Neural cell (in vitro differentiated cells): ENCODE measurements around the gene RUFY4. TPM values are rescaled to one million over a fixed set of nuclear protein-coding genes. Genes with fewer than 3 reads are reported as not detected.

ENCODE experiments used
- H2AFZ ChIP-seq: fragments of 200-600, 300-800 bp; sonication (generic), shearing (Covaris generic); 2 replicates; pipeline ENCODE4 v1.6.0; 2014; ENCODE audit warnings: low read depth, mild to moderate bottlenecking, antibody characterized with exemption, low read length, moderate library complexity
- H3F3A ChIP-seq: fragments of 200-600 bp; shearing (Covaris generic); 2 replicates; pipeline ENCODE4 v1.6.1; 2016; ENCODE audit warnings: mild to moderate bottlenecking, moderate library complexity, mixed read lengths, antibody characterized with exemption, low read length; ENCODE audit not compliant: insufficient read depth, poor library complexity, severe bottlenecking
- H3K27ac ChIP-seq: fragments of 200-600, 300-800 bp; sonication (generic), shearing (Covaris generic); 2 replicates; pipeline ENCODE4 v1.5.1; 2014; ENCODE audit warnings: mild to moderate bottlenecking, low read length, moderate library complexity
- H3K27me3 ChIP-seq: fragments of 300-800, 200-600 bp; sonication (generic), shearing (Covaris generic); 2 replicates; pipeline ENCODE4 v1.6.0; 2014; ENCODE audit warnings: mild to moderate bottlenecking, low read depth, low read length, moderate library complexity; ENCODE audit not compliant: insufficient read depth
- H3K36me3 ChIP-seq: fragments of 300-800, 200-600 bp; sonication (generic), shearing (Covaris generic); 2 replicates; pipeline ENCODE4 v1.5.1; 2014; ENCODE audit warnings: mild to moderate bottlenecking, antibody characterized with exemption, low read length, moderate library complexity; ENCODE audit not compliant: insufficient read depth
- H3K4me2 ChIP-seq: fragments of 300-800, 200-600 bp; sonication (generic), shearing (Covaris generic); 2 replicates; pipeline ENCODE4 v1.6.0; 2014; ENCODE audit warnings: mild to moderate bottlenecking, low read length
- H3K4me3 ChIP-seq: fragments of 300-800, 200-600 bp; sonication (generic), shearing (Covaris generic); 2 replicates; pipeline ENCODE4 v1.5.1; 2014; ENCODE audit warnings: mild to moderate bottlenecking, low read length, moderate library complexity
- H3K79me2 ChIP-seq: fragments of 200-600 bp; shearing (Covaris generic); replicated peaks from 2 replicates; pipeline ENCODE4 v1.6.0; 2014; ENCODE audit warnings: mild to moderate bottlenecking, low read length, moderate library complexity; ENCODE audit not compliant: insufficient read depth
- H3K9ac ChIP-seq: fragments of 300-800, 200-600 bp; sonication (generic), shearing (Covaris generic); 2 replicates; pipeline ENCODE4 v1.6.1; 2016; ENCODE audit warnings: mild to moderate bottlenecking, low read length, mixed read lengths
- H3K9me2 ChIP-seq: fragments of 200-600 bp; shearing (Covaris generic); 2 replicates; pipeline ENCODE4 v1.6.1; 2016; ENCODE audit warnings: mild to moderate bottlenecking, low read length, mixed read lengths; ENCODE audit not compliant: insufficient read depth
- H3K9me3 ChIP-seq: fragments of 200-600, 300-800 bp; sonication (generic), shearing (Covaris generic); 2 replicates; pipeline ENCODE4 v1.6.1; 2016; ENCODE audit warnings: mild to moderate bottlenecking, mixed run types, low read length, moderate library complexity, mixed read lengths
- H4K20me1 ChIP-seq: fragments of 200-600 bp; shearing (Covaris generic); 2 replicates; pipeline ENCODE4 v1.6.1; 2016; ENCODE audit warnings: mild to moderate bottlenecking, mixed run types; ENCODE audit not compliant: insufficient read depth
- EP300 ChIP-seq: fragments of 450-650 bp; conservative IDR thresholded peaks from 2 replicates; pipeline ENCODE4 v1.6.1; 2014; ENCODE audit warnings: antibody characterized with exemption, mild to moderate bottlenecking, moderate library complexity; ENCODE audit not compliant: poor library complexity, severe bottlenecking
- EZH2 ChIP-seq: fragments of 200-600, 300-800 bp; shearing (Covaris generic), sonication (generic); IDR thresholded peaks from 2 replicates; pipeline ENCODE4 v1.6.1; 2014; ENCODE audit warnings: antibody characterized with exemption, low read length, borderline replicate concordance, mild to moderate bottlenecking; ENCODE audit not compliant: insufficient read depth, poor library complexity, severe bottlenecking
- MXI1 ChIP-seq: fragments of 450-650 bp; conservative IDR thresholded peaks from 2 replicates; pipeline ENCODE4 v1.6.1; 2014; ENCODE audit warnings: antibody characterized with exemption, mild to moderate bottlenecking; ENCODE audit not compliant: poor library complexity, severe bottlenecking
- POLR2AphosphoS5 ChIP-seq: IDR thresholded peaks from 2 replicates; pipeline ENCODE4 v1.6.1; 2012
- RAD21 ChIP-seq: fragments of 450-650 bp; conservative IDR thresholded peaks from 2 replicates; pipeline ENCODE4 v1.6.1; 2014; ENCODE audit warnings: antibody characterized with exemption, mild to moderate bottlenecking, moderate library complexity
- SMC3 ChIP-seq: fragments of 450-650 bp; conservative IDR thresholded peaks from 2 replicates; pipeline ENCODE4 v1.6.1; 2014; ENCODE audit warnings: antibody characterized with exemption, mild to moderate bottlenecking, moderate library complexity; ENCODE audit not compliant: poor library complexity
- TAF1 ChIP-seq: IDR thresholded peaks from 2 replicates; pipeline ENCODE4 v1.6.1; 2012; ENCODE audit warnings: low read depth
- polyA plus RNA-seq: library from polyadenylated mRNA; depleted of rRNA; stranded (reverse); fragments of >200 nt; gene quantifications from 2 replicates; pipeline ENCODE4 v1.2.3, GENCODE V29; 2014
- TF ChIP-seq, protein P1 (sequence below): fragments of 450-650 bp; IDR thresholded peaks from 2 replicates; pipeline ENCODE4 v1.5.1; 2014; ENCODE audit warnings: antibody characterized with exemption, mild to moderate bottlenecking, moderate library complexity; ENCODE audit not compliant: poor library complexity, severe bottlenecking
- TF ChIP-seq, protein P2 (sequence below): IDR thresholded peaks from 2 replicates; pipeline ENCODE4 v1.6.1; 2012; ENCODE audit warnings: borderline replicate concordance

RUFY4 gene
- polyA plus RNA-seq, 1 donor from 2014 or later = not detected

DNA sequence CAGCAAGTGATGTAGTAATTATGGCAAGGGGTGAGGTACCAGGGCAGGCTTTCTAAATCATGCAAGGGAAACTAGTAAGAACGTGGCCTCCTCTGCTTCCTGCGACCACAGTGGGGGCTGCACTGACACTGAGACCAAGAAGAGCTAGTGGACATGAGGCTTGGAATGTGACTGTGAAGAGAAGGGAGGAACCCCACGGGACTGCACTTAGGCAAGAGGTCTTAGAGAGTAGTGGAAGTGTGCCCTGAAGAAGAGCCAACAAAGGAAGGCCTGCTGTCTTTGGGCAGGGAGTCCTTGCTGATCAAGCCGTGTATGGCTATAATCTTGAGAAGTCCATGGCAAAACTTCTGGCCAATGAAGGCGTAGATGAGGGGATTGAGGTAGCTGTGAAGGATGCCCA, 8.9 kb upstream of the RUFY4 start:
- H4K20me1 ChIP-seq = no peaks in the 10 kb centered on the region
- no peak for TF ChIP-seq POLR2AphosphoS5
- no peak for TF ChIP-seq TAF1
- no peak for TF ChIP-seq MXI1
- TF ChIP-seq, protein P1, sequence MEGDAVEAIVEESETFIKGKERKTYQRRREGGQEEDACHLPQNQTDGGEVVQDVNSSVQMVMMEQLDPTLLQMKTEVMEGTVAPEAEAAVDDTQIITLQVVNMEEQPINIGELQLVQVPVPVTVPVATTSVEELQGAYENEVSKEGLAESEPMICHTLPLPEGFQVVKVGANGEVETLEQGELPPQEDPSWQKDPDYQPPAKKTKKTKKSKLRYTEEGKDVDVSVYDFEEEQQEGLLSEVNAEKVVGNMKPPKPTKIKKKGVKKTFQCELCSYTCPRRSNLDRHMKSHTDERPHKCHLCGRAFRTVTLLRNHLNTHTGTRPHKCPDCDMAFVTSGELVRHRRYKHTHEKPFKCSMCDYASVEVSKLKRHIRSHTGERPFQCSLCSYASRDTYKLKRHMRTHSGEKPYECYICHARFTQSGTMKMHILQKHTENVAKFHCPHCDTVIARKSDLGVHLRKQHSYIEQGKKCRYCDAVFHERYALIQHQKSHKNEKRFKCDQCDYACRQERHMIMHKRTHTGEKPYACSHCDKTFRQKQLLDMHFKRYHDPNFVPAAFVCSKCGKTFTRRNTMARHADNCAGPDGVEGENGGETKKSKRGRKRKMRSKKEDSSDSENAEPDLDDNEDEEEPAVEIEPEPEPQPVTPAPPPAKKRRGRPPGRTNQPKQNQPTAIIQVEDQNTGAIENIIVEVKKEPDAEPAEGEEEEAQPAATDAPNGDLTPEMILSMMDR = no peak
- no peak for TF ChIP-seq SMC3
- TF ChIP-seq, protein P2, sequence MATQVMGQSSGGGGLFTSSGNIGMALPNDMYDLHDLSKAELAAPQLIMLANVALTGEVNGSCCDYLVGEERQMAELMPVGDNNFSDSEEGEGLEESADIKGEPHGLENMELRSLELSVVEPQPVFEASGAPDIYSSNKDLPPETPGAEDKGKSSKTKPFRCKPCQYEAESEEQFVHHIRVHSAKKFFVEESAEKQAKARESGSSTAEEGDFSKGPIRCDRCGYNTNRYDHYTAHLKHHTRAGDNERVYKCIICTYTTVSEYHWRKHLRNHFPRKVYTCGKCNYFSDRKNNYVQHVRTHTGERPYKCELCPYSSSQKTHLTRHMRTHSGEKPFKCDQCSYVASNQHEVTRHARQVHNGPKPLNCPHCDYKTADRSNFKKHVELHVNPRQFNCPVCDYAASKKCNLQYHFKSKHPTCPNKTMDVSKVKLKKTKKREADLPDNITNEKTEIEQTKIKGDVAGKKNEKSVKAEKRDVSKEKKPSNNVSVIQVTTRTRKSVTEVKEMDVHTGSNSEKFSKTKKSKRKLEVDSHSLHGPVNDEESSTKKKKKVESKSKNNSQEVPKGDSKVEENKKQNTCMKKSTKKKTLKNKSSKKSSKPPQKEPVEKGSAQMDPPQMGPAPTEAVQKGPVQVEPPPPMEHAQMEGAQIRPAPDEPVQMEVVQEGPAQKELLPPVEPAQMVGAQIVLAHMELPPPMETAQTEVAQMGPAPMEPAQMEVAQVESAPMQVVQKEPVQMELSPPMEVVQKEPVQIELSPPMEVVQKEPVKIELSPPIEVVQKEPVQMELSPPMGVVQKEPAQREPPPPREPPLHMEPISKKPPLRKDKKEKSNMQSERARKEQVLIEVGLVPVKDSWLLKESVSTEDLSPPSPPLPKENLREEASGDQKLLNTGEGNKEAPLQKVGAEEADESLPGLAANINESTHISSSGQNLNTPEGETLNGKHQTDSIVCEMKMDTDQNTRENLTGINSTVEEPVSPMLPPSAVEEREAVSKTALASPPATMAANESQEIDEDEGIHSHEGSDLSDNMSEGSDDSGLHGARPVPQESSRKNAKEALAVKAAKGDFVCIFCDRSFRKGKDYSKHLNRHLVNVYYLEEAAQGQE = no peak
- TF ChIP-seq EZH2 = no peak
- TF ChIP-seq RAD21 = no peak
- TF ChIP-seq EP300 = no peak
- no peaks in the 10 kb centered on the region for H3F3A ChIP-seq
- no peak overlapping the region for H3K9ac ChIP-seq
- no peak overlapping the region for H3K27ac ChIP-seq
- H3K36me3 ChIP-seq = no peaks in the 10 kb centered on the region
- no peak overlapping the region for H3K4me2 ChIP-seq
- no peaks in the 10 kb centered on the region for H3K79me2 ChIP-seq
- H3K9me3 ChIP-seq = no peaks in the 10 kb centered on the region
- no peaks in the 10 kb centered on the region for H3K27me3 ChIP-seq
- H3K4me3 ChIP-seq = no peak overlapping the region
- H3K9me2 ChIP-seq = no peaks in the 10 kb centered on the region
- H2AFZ ChIP-seq = no peak overlapping the region

DNA sequence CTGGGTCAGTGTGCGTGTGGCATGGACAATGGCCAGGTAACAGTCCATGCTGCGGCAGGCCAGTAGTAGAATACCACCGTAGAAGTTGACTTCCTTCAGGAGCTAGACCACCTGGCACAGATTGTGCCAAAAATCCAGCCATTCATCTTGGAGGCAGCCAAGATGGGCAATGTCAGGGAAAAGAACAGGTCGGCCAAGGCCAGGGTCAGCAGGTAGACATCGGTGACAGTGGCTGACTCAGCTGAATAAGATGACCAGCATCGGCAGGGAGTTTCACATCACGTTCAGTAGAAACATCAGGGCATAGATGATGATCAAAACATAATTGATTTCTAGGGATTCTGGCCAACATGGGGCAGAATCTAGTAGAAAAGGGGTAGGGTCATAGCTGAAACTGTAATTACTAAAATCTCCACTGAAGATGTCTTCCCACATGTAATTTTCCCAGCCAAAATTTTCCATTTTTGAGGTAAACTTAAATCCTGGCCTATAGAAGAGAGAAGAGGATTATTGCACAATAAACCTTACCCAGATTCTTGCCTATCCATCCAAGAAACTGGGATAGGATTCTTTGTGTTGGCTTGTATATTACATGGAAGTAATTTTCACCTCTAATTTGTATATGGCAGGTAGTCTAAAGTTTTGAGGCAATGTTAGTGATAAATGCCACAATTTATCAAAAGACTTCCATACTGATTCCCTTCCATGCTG, 7.9 kb upstream of the RUFY4 start:
- TF ChIP-seq, protein P2 = no peak
- no peak for TF ChIP-seq EZH2
- no peak for TF ChIP-seq RAD21
- no peak for TF ChIP-seq EP300
- TF ChIP-seq TAF1 = no peak
- TF ChIP-seq, protein P1 = no peak
- TF ChIP-seq SMC3 = no peak
- TF ChIP-seq MXI1 = no peak
- no peak for TF ChIP-seq POLR2AphosphoS5
- Histone ChIP-seq H3K9me2 (no peaks in the 10 kb centered on the region), H3K27ac (no peak overlapping the region), H2AFZ (no peak overlapping the region), H3K9me3 (no peaks in the 10 kb centered on the region), H3K4me2 (no peak overlapping the region), H3K4me3 (no peak overlapping the region), H3K9ac (no peak overlapping the region), H3K36me3 (no peaks in the 10 kb centered on the region), H3K79me2 (no peaks in the 10 kb centered on the region), H4K20me1 (no peaks in the 10 kb centered on the region), H3K27me3 (no peaks in the 10 kb centered on the region), H3F3A (no peaks in the 10 kb centered on the region)
